Neuronal stem cell (in vitro differentiated cells): ENCODE measurements around the gene HDX.

Experiments
- DNase-seq: peaks from one replicate; pipeline ENCODE4 v3.0.0-alpha.2; 2013; ENCODE audit warnings: low spot score
- H2AFZ ChIP-seq: one replicate; pipeline ENCODE4 v1.6.1; 2013; ENCODE audit warnings: mild to moderate bottlenecking, low read length, inconsistent platforms
- H2AK5ac ChIP-seq: 2 replicates; pipeline ENCODE4 v1.6.1; 2013; ENCODE audit warnings: low read depth, mild to moderate bottlenecking, inconsistent platforms, low read length, moderate library complexity, mixed read lengths
- H2BK120ac ChIP-seq: 2 replicates; pipeline ENCODE4 v1.6.1; 2013; ENCODE audit warnings: low read depth, mild to moderate bottlenecking, inconsistent platforms, low read length, moderate library complexity, mixed read lengths
- H2BK12ac ChIP-seq: one replicate; pipeline ENCODE4 v1.6.1; 2013; ENCODE audit warnings: low read length, inconsistent platforms
- H2BK15ac ChIP-seq: 2 replicates; pipeline ENCODE4 v1.6.1; 2013; ENCODE audit warnings: mild to moderate bottlenecking, low read length, inconsistent platforms, mixed read lengths
- H2BK5ac ChIP-seq: one replicate; pipeline ENCODE4 v1.6.1; 2013; ENCODE audit warnings: inconsistent platforms, mild to moderate bottlenecking, low read length, moderate library complexity
- H3K14ac ChIP-seq: one replicate; pipeline ENCODE4 v1.6.1; 2013; ENCODE audit warnings: low read length, inconsistent platforms
- H3K18ac ChIP-seq: 2 replicates; pipeline ENCODE4 v1.6.1; 2013; ENCODE audit warnings: low read length, inconsistent platforms
- H3K23ac ChIP-seq: 2 replicates; pipeline ENCODE4 v1.6.1; 2013; ENCODE audit warnings: low read depth, mild to moderate bottlenecking, mixed read lengths, low read length, inconsistent platforms; ENCODE audit not compliant: poor library complexity
- H3K27ac ChIP-seq: replicated peaks from 3 replicates; pipeline ENCODE4 v1.5.1; 2013; ENCODE audit warnings: low read length, inconsistent platforms
- H3K27me3 ChIP-seq, 3 experiments: 2 replicates each; pipeline ENCODE4 v1.6.1; 2013; ENCODE audit warnings: low read length in 3 of 3, mild to moderate bottlenecking in 2 of 3, inconsistent platforms in 1 of 3, low read depth in 1 of 3, mixed read lengths in 1 of 3, moderate library complexity in 1 of 3; ENCODE audit not compliant: control insufficient read depth in 3 of 3, insufficient read depth in 3 of 3
- H3K36me3 ChIP-seq, 2 donors: replicated peaks in 1 of 2; 2 replicates each; pipeline ENCODE4 v1.6.1; 2013; ENCODE audit warnings: low read length in 2 of 2; ENCODE audit not compliant: control insufficient read depth in 2 of 2, insufficient read depth in 2 of 2
- H3K4ac ChIP-seq: 2 replicates; pipeline ENCODE4 v1.6.1; 2013; ENCODE audit warnings: inconsistent platforms, mild to moderate bottlenecking, low read length, moderate library complexity
- H3K4me1 ChIP-seq, 2 donors: 1 replicate in 1 of 2; 2 replicates in 1 of 2; pipeline ENCODE4 v1.6.1; 2013; ENCODE audit warnings: low read length in 2 of 2, low read depth in 1 of 2; ENCODE audit not compliant: control insufficient read depth in 2 of 2, insufficient read depth in 1 of 2
- H3K4me2 ChIP-seq: one replicate; pipeline ENCODE4 v1.6.1; 2013; ENCODE audit warnings: mild to moderate bottlenecking, low read length, inconsistent platforms; ENCODE audit not compliant: insufficient read depth, poor library complexity, severe bottlenecking
- H3K4me3 ChIP-seq, 2 donors: 2 replicates each; pipeline ENCODE4 v1.5.1; 2013; ENCODE audit warnings: low read length in 2 of 2, mild to moderate bottlenecking in 2 of 2, inconsistent platforms in 1 of 2, moderate library complexity in 1 of 2
- H3K79me1 ChIP-seq: one replicate; pipeline ENCODE4 v1.6.1; 2013; ENCODE audit warnings: low read depth, mild to moderate bottlenecking, inconsistent platforms, low read length, moderate library complexity
- H3K9ac ChIP-seq: one replicate; pipeline ENCODE4 v1.6.1; 2013; ENCODE audit warnings: mild to moderate bottlenecking, low read depth, low read length, inconsistent platforms; ENCODE audit not compliant: poor library complexity
- H3K9me3 ChIP-seq, 2 donors: replicated peaks in 1 of 2; 2 replicates each; pipeline versions ENCODE3 to v1.6.1; 2013; ENCODE audit warnings: low read length in 2 of 2, mild to moderate bottlenecking in 2 of 2, inconsistent platforms in 1 of 2, low read depth in 1 of 2, mixed read lengths in 1 of 2, moderate library complexity in 1 of 2; ENCODE audit not compliant: control insufficient read depth in 2 of 2, insufficient read depth in 1 of 2
- H4K8ac ChIP-seq: one replicate; pipeline ENCODE4 v1.6.1; 2013; ENCODE audit warnings: low read depth, mild to moderate bottlenecking, inconsistent platforms, low read length, moderate library complexity
- H4K91ac ChIP-seq: one replicate; pipeline ENCODE4 v1.6.1; 2013; ENCODE audit warnings: low read length, low read depth, mild to moderate bottlenecking, inconsistent platforms; ENCODE audit not compliant: poor library complexity
- WGBS, 2 donors: extraction: QIAGEN DNeasy Blood & Tissue Kit; methylation state at CpG; one replicate each; pipeline ENCODE4 v1.1.7; 2013; ENCODE audit warnings: missing lambda C conversion rate in 2 of 2, mixed read lengths in 1 of 2; ENCODE audit not compliant: insufficient read length in 2 of 2, insufficient replicate concordance in 1 of 2; ENCODE audit errors: extremely low coverage in 2 of 2; 5-methylcytosine and 5-hydroxymethylcytosine counted together

Gene HDX

GRCh38 chrX:84362184-84362838 lies 139.9 kb downstream of the HDX start:
- Histone ChIP-seq H2BK15ac (no peak overlapping the region), H3K4me1 (no peaks in the 10 kb centered on the region), H3K9me3 (no peaks in the 10 kb centered on the region), H4K8ac (no peak overlapping the region), H3K27ac (no peak overlapping the region), H3K4ac (no peak overlapping the region), H3K79me1 (no peaks in the 10 kb centered on the region), H2BK12ac (no peak overlapping the region), H2AK5ac (no peak overlapping the region), H3K27me3 (no peaks in the 10 kb centered on the region), H3K36me3 (peaks cover 0 to 3% of the 10 kb centered on the region in 2 donors), H3K18ac (no peak overlapping the region), H3K23ac (no peak overlapping the region), H3K4me3 (no peak overlapping the region), H3K9ac (no peak overlapping the region), H3K14ac (no peak overlapping the region), H2BK120ac (no peak overlapping the region), H4K91ac (no peak overlapping the region), H2AFZ (no peak overlapping the region), H3K4me2 (no peak overlapping the region), H2BK5ac (no peak overlapping the region)
- no peak for DNase-seq
- WGBS, 2 donors, result no CpG with 5 or more reads among the region's 3 CpGs

- Histone ChIP-seq H3K27ac (no peak overlapping the region), H3K18ac (no peak overlapping the region), H3K79me1 (no peaks in the 10 kb centered on the region), H3K9ac (no peak overlapping the region), H3K14ac (no peak overlapping the region), H3K27me3 (no peaks in the 10 kb centered on the region), H3K4me2 (no peak overlapping the region), H3K36me3 (peaks cover 0 to 3% of the 10 kb centered on the region in 2 donors), H3K9me3 (no peaks in the 10 kb centered on the region), H3K4me1 (no peaks in the 10 kb centered on the region), H3K4ac (no peak overlapping the region), H2AFZ (no peak overlapping the region), H3K23ac (no peak overlapping the region), H2BK120ac (no peak overlapping the region), H3K4me3 (no peak overlapping the region), H4K91ac (no peak overlapping the region), H2BK15ac (no peak overlapping the region), H2BK5ac (no peak overlapping the region), H2BK12ac (no peak overlapping the region), H2AK5ac (no peak overlapping the region), H4K8ac (no peak overlapping the region)
- WGBS, 2 donors, result no CpG with 5 or more reads among the region's 1 CpG
- no peak for DNase-seq
These were observed 144.0 kb downstream of the HDX start for GRCh38 chrX:84358271-84358670.

- no peak overlapping the region for H3K23ac ChIP-seq
- no peak overlapping the region for H4K8ac ChIP-seq
- H2BK12ac ChIP-seq, result no peak overlapping the region
- no peaks in the 10 kb centered on the region for H3K27me3 ChIP-seq
- H3K14ac ChIP-seq, result no peak overlapping the region
- no peaks in the 10 kb centered on the region for H3K4me1 ChIP-seq
- H3K9ac ChIP-seq, result no peak overlapping the region
- H3K4ac ChIP-seq, result no peak overlapping the region
- no peak overlapping the region for H4K91ac ChIP-seq
- H2BK120ac ChIP-seq, result no peak overlapping the region
- no peak overlapping the region for H2BK5ac ChIP-seq
- no peak overlapping the region for H2AFZ ChIP-seq
- H3K4me2 ChIP-seq, result no peak overlapping the region
- H3K79me1 ChIP-seq, result no peaks in the 10 kb centered on the region
- no peak overlapping the region for H2AK5ac ChIP-seq
- no peak overlapping the region for H2BK15ac ChIP-seq
- no peaks in the 10 kb centered on the region for H3K9me3 ChIP-seq
- H3K27ac ChIP-seq, result no peak overlapping the region
- no peak overlapping the region for H3K4me3 ChIP-seq
- no peak overlapping the region for H3K18ac ChIP-seq
- peaks cover 0 to 3% of the 10 kb centered on the region in 2 donors for H3K36me3 ChIP-seq
- DNase-seq, result no peak
These were observed 145.0 kb downstream of the HDX start for GRCh38 chrX:84357296-84357695.

GRCh38 chrX:84340968-84341367 lies 161.3 kb downstream of the HDX start:
- Histone ChIP-seq H3K18ac (no peak overlapping the region), H3K27ac (no peak overlapping the region), H2BK15ac (no peak overlapping the region), H2AFZ (no peak overlapping the region), H3K14ac (no peak overlapping the region), H3K4me3 (no peak overlapping the region), H3K27me3 (no peaks in the 10 kb centered on the region), H3K4ac (no peak overlapping the region), H3K9ac (no peak overlapping the region), H3K79me1 (no peaks in the 10 kb centered on the region), H2BK12ac (no peak overlapping the region), H2BK120ac (no peak overlapping the region), H3K36me3 (no peaks in the 10 kb centered on the region), H3K23ac (no peak overlapping the region), H3K9me3 (no peaks in the 10 kb centered on the region), H3K4me2 (no peak overlapping the region), H2AK5ac (no peak overlapping the region), H4K91ac (no peak overlapping the region), H2BK5ac (no peak overlapping the region), H3K4me1 (no peaks in the 10 kb centered on the region), H4K8ac (no peak overlapping the region)
- no peak for DNase-seq
- WGBS, 2 donors, result no CpG with 5 or more reads among the region's 1 CpG
